ENCODE measurements around the gene HHLA2. TPM values are rescaled to one million over a fixed set of nuclear protein-coding genes. Genes with fewer than 3 reads are reported as not detected.
"Not testable (repeated sequence)": the region's sequence is repeated elsewhere in the genome, so short reads cannot be mapped to it uniquely, and the experiment has no call there.

HHLA2 gene
- total RNA-seq, 1 donor: not detected

GRCh38 chr3:108287146-108287545 is 9.2 kb upstream of the HHLA2 start:
- TF ChIP-seq CTCF (IDR thresholded peaks at IDR 0.05; ENCODE audit: insufficient read depth, low read depth, low read length): no peak
- DNase-seq (ENCODE audit: low read depth): no peak
- H3K4me3 ChIP-seq (ENCODE audit: low read depth, low read length): no peak overlapping the region

GRCh38 chr3:108288193-108288592 is 8.2 kb upstream of the HHLA2 start:
- DNase-seq (ENCODE audit: low read depth): not testable (repeated sequence)

GRCh38 chr3:108289159-108289558 is 7.2 kb upstream of the HHLA2 start:
- no peak for TF ChIP-seq CTCF (IDR thresholded peaks at IDR 0.05; ENCODE audit: insufficient read depth, low read depth, low read length)
- no peak for DNase-seq (ENCODE audit: low read depth)
- no peak overlapping the region for H3K4me3 ChIP-seq (ENCODE audit: low read depth, low read length)

More at GRCh38 chr3:108288193-108288592, 8.2 kb upstream of the HHLA2 start:
- H3K4me3 ChIP-seq (ENCODE audit: low read depth, low read length): not testable (repeated sequence)

GRCh38 chr3:108292450-108292849 is 3.9 kb upstream of the HHLA2 start:
- no peak for TF ChIP-seq CTCF (IDR thresholded peaks at IDR 0.05; ENCODE audit: insufficient read depth, low read depth, low read length)
- no peak for DNase-seq (ENCODE audit: low read depth)
- no peak overlapping the region for H3K4me3 ChIP-seq (ENCODE audit: low read depth, low read length)

GRCh38 chr3:108292905-108293328 is 3.4 kb upstream of the HHLA2 start:
- TF ChIP-seq CTCF (IDR thresholded peaks at IDR 0.05; ENCODE audit: insufficient read depth, low read depth, low read length): no peak
- DNase-seq (ENCODE audit: low read depth): no peak
- H3K4me3 ChIP-seq (ENCODE audit: low read depth, low read length): no peak overlapping the region

GRCh38 chr3:108293858-108294257 is 2.5 kb upstream of the HHLA2 start:
- no peak for DNase-seq (ENCODE audit: low read depth)
- TF ChIP-seq CTCF (IDR thresholded peaks at IDR 0.05; ENCODE audit: insufficient read depth, low read depth, low read length): no peak
- no peak overlapping the region for H3K4me3 ChIP-seq (ENCODE audit: low read depth, low read length)

- no peak overlapping the region for H3K4me3 ChIP-seq (ENCODE audit: low read depth, low read length)
- TF ChIP-seq CTCF (IDR thresholded peaks at IDR 0.05; ENCODE audit: insufficient read depth, low read depth, low read length): no peak
- no peak for DNase-seq (ENCODE audit: low read depth)
Observed at GRCh38 chr3:108295421-108296175, 750 bp upstream of the HHLA2 start.

All from fibroblast of villous mesenchyme (primary cell).